Smooth muscle cell (in vitro differentiated cells): ENCODE measurements around the gene MRPL14. TPM values are rescaled to one million over a fixed set of nuclear protein-coding genes. Genes with fewer than 3 reads are reported as not detected.

Source experiments
- DNase-seq: peaks from one replicate; lab custom pipeline; 2025; ENCODE audit not compliant: unreplicated experiment; lab: John Stamatoyannopoulos, UW
- H2AFZ ChIP-seq: fragments of 200-600 bp; sonication (generic); 2 replicates; pipeline ENCODE4 v1.6.0; 2016; ENCODE audit warnings: antibody characterized with exemption, low read depth, mild to moderate bottlenecking
- H3F3A ChIP-seq: fragments of 200-600 bp; sonication (generic); 2 replicates; pipeline ENCODE4 v1.6.0; 2017; ENCODE audit warnings: antibody characterized with exemption, low read depth
- H3K27ac ChIP-seq: fragments of 200-600 bp; sonication (generic); 2 replicates; pipeline ENCODE4 v1.5.1; 2016; ENCODE audit warnings: low read depth, mild to moderate bottlenecking
- H3K27me3 ChIP-seq: fragments of 200-600 bp; sonication (generic); 2 replicates; pipeline ENCODE4 v1.6.1; 2016; ENCODE audit warnings: low read depth, mild to moderate bottlenecking
- H3K36me3 ChIP-seq: fragments of 200-600 bp; sonication (generic); 2 replicates; pipeline ENCODE4 v1.5.1; 2016; ENCODE audit warnings: low read depth
- H3K4me1 ChIP-seq: fragments of 200-600 bp; sonication (generic); 2 replicates; pipeline ENCODE4 v1.5.1; 2016; ENCODE audit warnings: low read depth
- H3K4me2 ChIP-seq: fragments of 200-600 bp; sonication (generic); 2 replicates; pipeline ENCODE4 v1.6.0; 2016; ENCODE audit warnings: mild to moderate bottlenecking
- H3K4me3 ChIP-seq: fragments of 200-600 bp; sonication (generic); 2 replicates; pipeline ENCODE4 v1.5.1; 2016; ENCODE audit warnings: mild to moderate bottlenecking
- H3K79me2 ChIP-seq: fragments of 200-600 bp; sonication (generic); 2 replicates; pipeline ENCODE4 v1.6.0; 2016; ENCODE audit warnings: low read depth, mild to moderate bottlenecking
- H3K9ac ChIP-seq: fragments of 200-600 bp; sonication (generic); 2 replicates; pipeline ENCODE4 v1.6.0; 2016; ENCODE audit warnings: low read depth
- H3K9me3 ChIP-seq: fragments of 200-600 bp; sonication (generic); replicated peaks from 2 replicates; pipeline ENCODE4 v1.5.1; 2016; ENCODE audit warnings: low read depth
- H4K20me1 ChIP-seq: fragments of 200-600 bp; sonication (generic); 2 replicates; pipeline ENCODE4 v1.6.0; 2016; ENCODE audit warnings: low read depth
- CTCF ChIP-seq: fragments of 200-600 bp; sonication (generic); IDR thresholded peaks from 2 replicates; pipeline ENCODE4 v1.5.1; 2017; ENCODE audit warnings: borderline replicate concordance, mild to moderate bottlenecking, antibody characterized with exemption; ENCODE audit not compliant: insufficient read depth, poor library complexity, severe bottlenecking
- WGBS: methylation state at CpG from one replicate; pipeline ENCODE4 v1.1.7; 2016; ENCODE audit warnings: low lambda C conversion rate; 5-methylcytosine and 5-hydroxymethylcytosine counted together
- polyA plus RNA-seq: library from polyadenylated mRNA; unstranded; fragments of >200 nt; fragmentation: Nextera tagmentation; extraction: Ambion mirVana; gene quantifications from 2 replicates; pipeline ENCODE4 v1.2.1, GENCODE V29; 2016
- total RNA-seq: library from RNA; depleted of rRNA; stranded (reverse); fragments of >200 nt; gene quantifications from 2 replicates; pipeline ENCODE4 v1.2.3, GENCODE V29; 2014

Gene MRPL14
- total and polyA plus RNA-seq, 2 experiments from 2014 or later = 53.4 to 97.9 TPM

GRCh38 chr6:44123544-44123943, 3.7 kb downstream of the MRPL14 start:
- no peak for DNase-seq
- WGBS = 94% methylated on average over 2 of the region's 2 CpGs
- Histone ChIP-seq H3K4me1 (peaks cover 54% of the 10 kb centered on the region), H3K27ac (no peak overlapping the region), H3K9ac (no peak overlapping the region), H3K9me3 (no peaks in the 10 kb centered on the region), H2AFZ (no peak overlapping the region), H3K4me3 (no peak overlapping the region), H3F3A (no peaks in the 10 kb centered on the region), H3K36me3 (no peaks in the 10 kb centered on the region), H4K20me1 (peaks cover 80% of the 10 kb centered on the region), H3K27me3 (no peaks in the 10 kb centered on the region), H3K79me2 (peaks cover 94% of the 10 kb centered on the region), H3K4me2 (no peak overlapping the region)
- TF ChIP-seq CTCF = no peak

- peaks cover 94% of the 10 kb centered on the region for H3K79me2 ChIP-seq
- H3K27me3 ChIP-seq = no peaks in the 10 kb centered on the region
- no peak overlapping the region for H3K9ac ChIP-seq
- no peak overlapping the region for H3K4me3 ChIP-seq
- no peaks in the 10 kb centered on the region for H3K36me3 ChIP-seq
- TF ChIP-seq CTCF = no peak
- peaks cover 7% of the 10 kb centered on the region for H3F3A ChIP-seq
- H3K27ac ChIP-seq = no peak overlapping the region
- 86% methylated on average over 1 of the region's 1 CpG for WGBS
- H3K4me2 ChIP-seq = peak overlapping the region; percentile 3
- no peak for DNase-seq
- no peaks in the 10 kb centered on the region for H3K9me3 ChIP-seq
- H4K20me1 ChIP-seq = peaks cover 82% of the 10 kb centered on the region
- H3K4me1 ChIP-seq = peaks cover 52% of the 10 kb centered on the region
- H2AFZ ChIP-seq = no peak overlapping the region
These were observed 4.5 kb downstream of the MRPL14 start for GRCh38 chr6:44122801-44123200.

GRCh38 chr6:44120692-44121443, 6.4 kb downstream of the MRPL14 start:
- H3K27ac ChIP-seq = no peak overlapping the region
- TF ChIP-seq CTCF = no peak
- H3F3A ChIP-seq = peaks cover 18% of the 10 kb centered on the region
- peaks cover 81% of the 10 kb centered on the region for H3K79me2 ChIP-seq
- no peaks in the 10 kb centered on the region for H3K36me3 ChIP-seq
- H3K27me3 ChIP-seq = no peaks in the 10 kb centered on the region
- DNase-seq = no peak
- peaks cover 89% of the 10 kb centered on the region for H4K20me1 ChIP-seq
- H3K9ac ChIP-seq = no peak overlapping the region
- peak overlapping the region; percentile 42 for H3K4me2 ChIP-seq
- peaks cover 58% of the 10 kb centered on the region for H3K4me1 ChIP-seq
- no peak overlapping the region for H2AFZ ChIP-seq
- no peak overlapping the region for H3K4me3 ChIP-seq
- no peaks in the 10 kb centered on the region for H3K9me3 ChIP-seq
- WGBS = 55% methylated on average over 4 of the region's 4 CpGs
